HG03196 (cell line): ENCODE measurements around the gene PRRX1.

ENCODE experiments used
- ATAC-seq: cut with Tn5 transposase; IDR thresholded peaks from one replicate; pipeline ENCODE4 v1.9.1; 2021; ENCODE audit not compliant: unreplicated experiment

Gene PRRX1

DNA sequence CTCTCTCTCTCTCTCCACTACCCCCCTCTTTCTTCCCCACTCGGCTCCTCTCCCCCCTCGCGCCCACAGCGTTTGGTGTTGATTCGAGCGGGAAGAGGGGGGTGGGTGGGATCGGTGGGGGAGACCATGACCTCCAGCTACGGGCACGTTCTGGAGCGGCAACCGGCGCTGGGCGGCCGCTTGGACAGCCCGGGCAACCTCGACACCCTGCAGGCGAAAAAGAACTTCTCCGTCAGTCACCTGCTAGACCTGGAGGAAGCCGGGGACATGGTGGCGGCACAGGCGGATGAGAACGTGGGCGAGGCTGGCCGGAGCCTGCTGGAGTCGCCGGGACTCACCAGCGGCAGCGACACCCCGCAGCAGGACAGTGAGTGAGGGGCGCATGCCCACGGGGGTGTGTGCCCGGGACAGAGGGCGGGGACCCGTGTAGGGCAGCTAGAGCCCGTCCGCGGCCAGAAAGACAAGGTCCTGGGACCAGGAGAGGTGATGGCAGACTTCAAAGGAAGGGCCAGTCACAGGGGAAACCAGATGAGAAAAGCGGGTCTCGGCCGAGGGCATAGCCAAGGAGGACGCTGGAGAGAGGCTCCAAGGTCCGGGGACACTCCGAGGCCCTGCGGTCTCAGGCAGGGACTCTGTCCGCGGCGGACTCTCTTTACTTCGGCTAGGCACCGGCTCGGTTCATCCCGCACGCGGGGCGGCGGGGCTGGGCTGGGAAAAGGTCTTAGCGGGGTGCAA lies at the start of gene PRRX1:
TSS of gene PRRX1 (plus strand) at position 39 of the 735 bp plus-strand sequence. CDS start at position 127, 88 bp downstream.
- no peak for ATAC-seq

DNA sequence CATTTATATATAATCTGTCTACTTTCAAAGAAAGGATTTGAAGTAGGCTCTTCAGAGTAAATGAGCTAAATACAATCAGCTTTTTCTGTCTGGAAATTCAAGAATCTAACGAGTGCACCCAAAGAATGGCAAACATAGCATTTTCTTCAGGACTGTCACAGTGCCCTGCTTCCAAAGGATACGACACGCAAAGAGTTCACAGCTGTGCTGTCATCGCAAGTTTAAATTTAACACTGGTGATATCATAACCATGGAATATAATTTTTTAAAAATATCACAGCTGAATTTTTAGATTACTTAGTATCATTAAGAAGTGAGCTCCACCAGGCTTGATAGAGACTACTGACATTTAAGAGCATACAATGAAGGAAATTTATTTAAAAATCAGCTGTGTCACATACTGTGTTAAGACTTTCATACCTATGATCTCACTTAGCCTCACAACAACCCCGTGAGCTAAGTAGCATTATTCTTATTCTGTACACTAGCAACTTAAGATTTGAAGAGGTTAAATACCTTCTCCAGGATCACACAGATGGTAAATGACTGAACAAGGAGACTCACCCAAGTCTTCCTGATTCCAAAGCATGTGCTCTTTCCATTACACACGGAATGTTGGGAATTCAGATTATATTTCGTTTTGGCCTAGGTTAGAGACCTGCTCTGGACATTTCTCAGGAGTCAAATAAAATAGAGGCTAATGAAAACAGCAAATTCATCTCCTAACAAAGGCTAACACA lies 46.2 kb upstream of the PRRX1 start:
- ATAC-seq, result no peak

DNA sequence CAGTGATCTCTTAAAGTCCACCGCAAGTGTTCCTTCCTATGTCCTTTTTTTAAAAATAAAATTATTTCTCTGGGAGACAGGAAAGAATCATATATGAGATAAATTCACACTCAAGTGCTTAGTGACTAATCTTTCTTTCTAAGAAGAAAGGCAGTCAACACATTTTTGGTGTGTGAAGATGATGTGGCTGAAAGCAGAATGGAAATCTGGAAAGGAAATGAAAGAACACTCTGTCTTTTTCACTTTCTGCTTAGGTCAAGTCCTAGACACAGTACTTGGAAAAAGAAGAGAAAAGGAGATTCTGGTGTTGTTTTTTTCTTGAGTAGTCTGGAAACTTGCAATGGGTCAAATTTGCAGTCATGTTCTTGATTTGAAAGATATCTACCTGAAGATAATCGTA lies 45.5 kb upstream of the PRRX1 start:
- ATAC-seq, result no peak

DNA sequence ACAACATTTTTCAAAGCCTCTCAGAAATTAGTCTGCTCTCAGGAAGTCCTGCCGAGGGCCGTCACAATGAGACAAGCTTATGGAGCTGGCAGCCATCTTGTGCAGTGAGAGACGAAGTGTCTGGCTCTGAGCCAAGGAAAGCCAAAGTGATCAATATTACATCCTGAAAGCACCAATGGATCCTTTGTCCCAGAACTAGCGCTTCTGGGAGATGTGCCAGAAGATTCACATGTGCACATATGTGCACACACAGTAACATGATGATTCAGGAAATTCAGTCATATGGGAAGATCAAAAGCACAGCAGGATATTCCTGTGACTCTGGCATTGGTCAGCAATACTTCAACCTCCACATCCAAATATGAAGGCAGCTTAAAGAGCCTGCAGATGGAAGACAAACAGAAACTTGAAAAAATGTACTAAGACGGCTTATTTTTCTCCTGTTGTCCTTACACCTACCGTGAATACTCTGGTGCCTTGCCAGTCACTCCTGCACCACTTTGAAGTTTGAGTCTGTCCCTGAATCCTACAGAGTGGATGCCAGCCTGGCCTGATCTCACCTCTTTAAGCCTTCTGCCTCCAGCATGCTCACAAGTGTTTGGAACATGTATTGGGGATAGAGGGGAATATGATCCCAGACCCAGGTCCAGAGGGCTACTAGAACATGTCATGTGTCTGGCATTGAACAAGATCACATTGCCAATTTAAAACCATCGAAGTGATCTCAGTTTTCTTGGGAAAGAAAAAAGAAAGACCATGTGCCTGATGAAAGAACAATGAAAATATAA lies 44.5 kb upstream of the PRRX1 start:
- ATAC-seq, result no peak

DNA sequence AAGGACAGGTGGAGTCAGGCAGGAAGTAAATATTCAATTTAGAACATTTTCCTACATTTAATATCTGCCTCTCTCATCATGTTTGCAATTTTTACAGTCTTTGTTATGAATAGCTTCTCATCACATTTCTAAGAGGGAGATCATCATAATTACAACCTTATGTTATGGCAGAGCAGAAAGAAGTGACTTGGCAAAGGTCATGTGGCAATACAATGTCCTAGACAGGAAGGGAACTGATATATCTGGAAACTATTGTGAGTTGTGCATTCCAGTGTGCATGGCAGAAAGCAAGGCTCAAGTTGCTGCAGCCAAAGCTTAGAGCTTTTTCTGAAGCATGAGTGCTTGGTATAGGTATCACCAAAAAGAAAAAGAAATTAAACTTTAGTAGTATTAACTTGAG lies 43.8 kb upstream of the PRRX1 start:
- ATAC-seq, result no peak

DNA sequence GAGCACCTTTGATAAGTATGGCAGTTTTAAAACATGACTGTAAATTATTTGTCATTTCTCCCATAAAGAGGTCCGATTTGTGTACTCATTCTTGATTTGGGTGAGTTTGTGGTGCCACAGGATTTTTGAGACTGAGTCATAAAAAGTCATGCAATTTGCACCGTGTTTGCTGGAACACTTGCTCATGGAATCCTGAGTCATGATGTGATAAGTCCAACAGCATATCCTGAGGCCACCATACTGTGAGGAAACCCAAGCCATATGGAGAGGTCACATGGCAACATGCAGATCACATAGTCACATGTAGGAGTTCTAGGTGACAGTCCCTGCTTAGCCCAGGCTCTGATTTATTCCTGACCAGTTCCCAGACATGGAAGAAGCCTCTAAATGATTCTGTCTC lies 40.8 kb upstream of the PRRX1 start:
- no peak for ATAC-seq

DNA sequence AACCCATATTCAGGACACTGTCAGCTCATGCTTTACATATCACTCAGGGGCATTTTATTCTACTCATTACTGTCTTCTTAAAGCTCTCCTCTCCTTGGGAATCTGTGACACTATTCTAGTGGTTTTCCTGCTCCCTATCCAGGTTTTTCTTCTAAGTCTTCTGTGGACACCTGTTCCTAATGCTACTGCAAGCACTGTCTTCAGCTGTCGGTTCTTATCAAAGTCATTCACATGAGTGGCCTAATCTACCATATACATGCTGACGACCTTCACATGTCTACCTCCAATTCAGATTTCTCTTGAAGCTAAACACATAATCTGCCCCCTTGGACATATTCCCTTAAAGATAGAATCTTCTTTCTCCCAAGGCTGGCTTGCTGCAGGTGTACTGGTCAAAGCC lies 39.8 kb upstream of the PRRX1 start:
- no peak for ATAC-seq

DNA sequence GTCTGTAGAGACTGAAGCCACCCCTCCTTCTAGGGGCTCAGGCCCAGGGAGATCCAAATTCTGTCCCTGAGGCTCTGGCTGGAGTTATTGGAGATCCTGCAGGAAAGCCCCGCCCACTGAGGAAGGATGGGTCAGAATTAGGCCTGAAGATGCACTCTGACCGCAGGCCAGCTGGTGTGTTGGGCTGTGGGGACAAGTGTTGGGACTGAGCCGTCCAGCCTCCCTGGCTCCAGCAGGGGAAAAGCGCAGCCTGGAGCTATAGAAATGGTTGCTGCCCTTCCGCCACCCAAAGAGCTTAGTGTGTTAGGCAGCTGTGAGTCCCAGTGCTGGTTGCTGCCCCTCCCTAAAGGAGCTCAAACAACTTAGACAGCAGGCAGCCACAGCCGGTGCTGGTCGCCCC lies 33.0 kb upstream of the PRRX1 start:
- ATAC-seq, result no peak

DNA sequence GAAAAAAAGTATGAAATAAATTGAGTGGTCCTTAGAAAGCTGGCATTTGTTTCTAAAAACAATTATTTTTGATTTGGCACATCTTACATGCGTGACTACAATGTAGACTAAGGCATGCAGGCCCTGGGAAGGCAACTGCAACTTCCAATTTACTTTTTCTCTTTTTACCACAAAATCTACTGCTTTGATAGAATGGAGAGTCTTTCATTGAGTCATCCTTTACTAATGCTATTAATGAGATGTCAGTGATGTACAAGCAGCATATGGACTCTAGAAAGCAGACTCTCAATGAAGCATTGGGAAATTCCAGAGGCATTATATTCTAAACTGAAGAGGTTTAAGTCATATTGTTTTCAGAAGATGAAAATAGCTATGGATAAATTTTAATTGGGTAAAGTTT lies 29.6 kb upstream of the PRRX1 start:
- no peak for ATAC-seq

DNA sequence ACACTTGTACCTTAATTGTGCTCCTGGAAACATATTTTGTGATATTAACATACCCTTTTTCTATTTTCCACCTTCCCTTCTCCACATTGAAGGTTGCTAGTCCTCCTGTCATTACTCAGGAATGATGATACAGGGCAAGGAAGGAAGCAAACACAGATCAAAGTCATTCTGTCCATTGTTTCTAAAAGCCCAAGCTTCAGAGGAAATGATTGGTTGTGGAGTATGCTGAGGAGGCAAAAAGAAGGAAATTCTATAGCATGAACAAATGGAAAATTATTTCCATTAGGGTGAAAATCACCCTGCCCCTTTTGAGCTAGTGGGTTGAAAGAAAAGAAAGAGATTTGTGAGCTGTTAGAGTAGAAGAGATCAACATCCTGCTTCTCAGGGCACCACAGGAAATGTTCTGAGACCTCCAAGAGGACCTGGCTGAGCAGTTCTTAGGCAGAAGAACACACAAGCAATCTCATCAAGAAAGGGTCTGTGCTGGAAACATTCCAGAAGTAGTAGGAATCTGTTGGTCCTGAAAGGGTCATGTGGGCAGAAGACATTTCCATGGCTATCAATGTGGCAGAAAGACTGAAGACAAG lies 29.0 kb upstream of the PRRX1 start:
- ATAC-seq, result no peak

DNA sequence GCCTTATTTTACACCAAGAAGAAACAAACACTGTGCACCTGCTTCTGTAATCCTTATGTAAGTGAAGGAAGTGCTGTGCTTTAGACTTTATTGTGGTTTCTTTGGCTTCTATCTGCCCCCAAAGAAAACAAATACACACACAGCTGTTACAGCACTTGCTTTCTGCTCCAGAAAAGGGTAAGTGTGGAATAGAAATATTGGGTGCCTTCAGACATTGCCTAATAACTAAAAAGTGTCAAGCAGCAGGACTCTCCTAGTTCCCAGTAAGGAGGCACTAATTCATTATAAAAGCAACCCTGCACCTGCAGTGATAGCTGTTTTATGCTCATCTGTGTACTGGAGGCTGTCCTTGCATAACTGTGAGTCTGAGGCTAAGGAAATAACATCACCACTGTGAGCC lies 23.4 kb upstream of the PRRX1 start:
- no peak for ATAC-seq

DNA sequence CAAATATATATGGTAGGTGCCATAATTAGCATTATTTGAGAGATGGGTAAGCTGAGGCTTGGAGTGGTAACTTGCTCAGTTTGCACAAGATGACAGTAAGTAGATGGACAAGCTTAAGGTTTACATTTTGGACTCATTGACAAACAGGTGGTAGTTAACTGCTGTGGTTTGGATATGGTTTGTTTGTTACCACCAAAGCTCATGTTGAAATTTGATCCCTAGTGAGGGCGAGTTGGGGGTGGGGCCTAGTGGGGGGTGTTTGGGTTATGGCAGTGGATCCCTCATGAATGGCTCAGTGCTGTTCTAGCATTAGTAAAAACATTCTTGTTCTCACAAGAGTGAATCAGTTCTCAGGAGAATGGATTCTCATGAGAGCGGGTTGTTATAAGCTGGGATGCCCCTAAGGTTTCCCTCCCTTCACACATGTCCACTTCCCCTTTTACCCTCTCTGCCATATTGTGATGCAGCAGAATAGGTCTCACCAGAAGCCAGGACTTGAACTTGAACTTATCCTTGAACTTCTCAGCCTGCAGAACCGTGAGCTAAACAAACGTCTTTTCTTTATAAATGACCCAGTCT lies 6.6 kb upstream of the PRRX1 start:
- ATAC-seq, result no peak

DNA sequence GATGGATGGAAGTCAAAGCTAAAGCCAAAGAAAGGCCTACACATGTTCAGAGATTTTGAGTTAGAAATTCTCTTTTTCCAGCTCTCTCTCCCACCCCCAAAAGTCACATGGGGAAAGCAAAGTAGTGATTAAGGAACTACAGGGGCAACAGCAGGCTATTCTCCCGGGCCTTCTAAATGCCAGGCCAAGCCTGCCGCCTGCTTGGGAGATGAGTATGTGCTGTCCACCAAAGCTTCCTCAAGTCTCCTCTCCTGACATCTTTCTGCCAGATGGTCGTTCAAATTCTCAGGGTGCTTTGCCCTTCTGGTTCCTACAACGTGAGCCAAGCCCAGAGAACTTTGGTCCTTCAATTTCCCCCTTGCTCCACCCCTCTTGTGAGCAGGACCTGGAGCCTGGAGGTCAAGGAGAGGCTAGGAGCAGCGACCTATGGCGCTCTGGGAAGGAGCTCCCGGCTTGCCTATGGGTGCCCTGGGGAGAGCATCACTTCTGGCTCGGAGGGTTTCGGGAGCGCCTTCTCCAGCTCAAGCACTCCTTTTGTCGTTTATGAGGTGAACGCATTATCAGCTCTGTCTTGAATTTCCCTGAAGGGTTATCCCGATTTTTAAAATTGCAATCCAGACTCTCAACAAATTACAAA lies 4.4 kb upstream of the PRRX1 start:
- ATAC-seq, result no peak

DNA sequence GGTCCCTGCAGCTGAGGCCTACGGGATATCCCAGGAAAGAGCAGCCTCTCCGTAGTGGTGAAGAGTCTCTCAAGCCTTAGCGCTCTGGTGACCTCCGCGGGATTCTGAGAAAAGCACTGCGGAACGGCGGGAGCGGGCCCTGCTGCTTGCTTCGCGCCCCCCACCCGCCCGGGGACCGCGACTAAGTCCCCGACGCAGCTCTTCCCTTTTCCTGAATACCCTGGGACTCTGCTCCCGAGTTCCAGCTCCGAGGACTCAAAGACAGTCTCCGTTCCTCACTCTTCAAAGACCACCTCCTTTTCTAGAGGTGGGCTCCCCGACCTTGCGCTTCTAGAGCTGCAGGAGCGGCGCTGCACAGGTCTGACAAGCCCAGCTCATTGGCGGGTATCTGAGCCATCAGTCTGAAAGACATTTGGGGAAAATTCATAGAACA lies 3.6 kb upstream of the PRRX1 start:
- ATAC-seq, result no peak

DNA sequence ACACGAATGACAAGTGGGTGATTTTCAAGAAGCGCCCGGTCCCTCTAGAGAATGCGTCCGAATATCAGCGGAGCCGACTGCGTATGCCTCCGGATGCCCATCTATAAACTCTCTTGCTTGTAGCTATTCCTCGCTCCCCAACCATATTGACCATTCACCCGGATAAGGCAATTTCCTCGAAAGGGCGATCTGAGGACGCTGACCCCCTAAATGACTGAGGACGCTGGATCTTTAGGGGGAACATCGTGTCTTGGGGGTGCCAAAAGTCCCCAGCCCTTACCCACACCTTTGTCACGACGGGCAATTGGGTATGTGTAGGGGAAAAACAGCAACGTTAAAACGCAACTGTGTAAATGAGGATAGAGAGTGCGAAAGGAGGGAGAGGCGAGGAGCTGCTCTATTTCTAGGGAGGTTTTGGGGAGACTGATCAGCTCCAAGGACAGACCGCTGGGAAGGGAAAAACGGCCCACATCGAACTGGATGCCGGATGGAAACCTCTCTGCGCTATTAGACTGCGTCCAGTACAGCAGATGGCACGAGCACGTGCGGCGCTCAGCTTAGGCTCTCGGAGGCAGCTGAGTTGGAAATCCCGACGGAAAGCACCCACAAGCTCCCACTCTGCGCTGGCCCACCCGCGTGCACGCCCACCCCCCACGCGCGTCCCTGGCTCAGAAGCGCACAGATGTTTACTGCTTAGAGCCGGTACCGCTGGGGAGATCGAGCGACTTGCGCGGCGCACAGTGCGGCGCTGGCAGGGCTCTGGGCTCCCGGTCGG lies 2.9 kb upstream of the PRRX1 start:
- ATAC-seq, result no peak

DNA sequence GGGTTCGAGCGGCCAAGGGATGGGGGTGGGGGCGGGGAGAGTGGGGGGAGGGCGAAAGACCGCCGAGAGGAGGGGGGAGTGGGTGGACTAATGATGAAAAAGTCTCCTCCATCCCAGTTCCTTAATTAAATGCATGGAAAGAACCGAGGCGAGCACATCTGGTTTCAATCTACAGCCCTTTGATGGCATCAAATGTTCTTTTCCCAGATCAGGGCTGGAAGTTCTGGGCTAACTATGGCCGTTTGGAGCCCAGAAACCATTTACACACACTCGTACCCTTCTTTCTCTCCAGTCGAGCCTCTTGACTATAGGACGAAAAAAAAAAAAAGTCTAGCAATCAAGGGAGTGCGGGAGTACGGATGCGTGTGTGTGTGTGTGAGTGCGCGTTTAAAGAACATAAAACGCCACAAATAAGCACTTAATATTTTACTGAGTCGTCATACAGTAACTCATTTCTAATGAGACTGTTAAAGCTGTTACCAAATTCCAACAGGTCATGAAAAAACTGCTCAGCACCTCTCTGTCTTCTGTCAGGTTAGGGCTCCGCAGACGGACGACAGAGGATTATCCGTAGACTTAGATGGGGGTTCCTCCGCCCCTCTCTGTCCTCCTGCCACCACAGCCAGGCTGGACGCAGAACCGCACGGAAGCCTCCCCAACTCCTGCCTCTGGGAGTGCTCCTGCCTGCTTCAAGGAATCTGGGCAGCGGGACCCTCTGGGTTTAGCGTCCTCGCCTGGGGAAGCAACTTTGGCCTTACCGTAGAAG lies 2.1 kb upstream of the PRRX1 start:
- no peak for ATAC-seq

DNA sequence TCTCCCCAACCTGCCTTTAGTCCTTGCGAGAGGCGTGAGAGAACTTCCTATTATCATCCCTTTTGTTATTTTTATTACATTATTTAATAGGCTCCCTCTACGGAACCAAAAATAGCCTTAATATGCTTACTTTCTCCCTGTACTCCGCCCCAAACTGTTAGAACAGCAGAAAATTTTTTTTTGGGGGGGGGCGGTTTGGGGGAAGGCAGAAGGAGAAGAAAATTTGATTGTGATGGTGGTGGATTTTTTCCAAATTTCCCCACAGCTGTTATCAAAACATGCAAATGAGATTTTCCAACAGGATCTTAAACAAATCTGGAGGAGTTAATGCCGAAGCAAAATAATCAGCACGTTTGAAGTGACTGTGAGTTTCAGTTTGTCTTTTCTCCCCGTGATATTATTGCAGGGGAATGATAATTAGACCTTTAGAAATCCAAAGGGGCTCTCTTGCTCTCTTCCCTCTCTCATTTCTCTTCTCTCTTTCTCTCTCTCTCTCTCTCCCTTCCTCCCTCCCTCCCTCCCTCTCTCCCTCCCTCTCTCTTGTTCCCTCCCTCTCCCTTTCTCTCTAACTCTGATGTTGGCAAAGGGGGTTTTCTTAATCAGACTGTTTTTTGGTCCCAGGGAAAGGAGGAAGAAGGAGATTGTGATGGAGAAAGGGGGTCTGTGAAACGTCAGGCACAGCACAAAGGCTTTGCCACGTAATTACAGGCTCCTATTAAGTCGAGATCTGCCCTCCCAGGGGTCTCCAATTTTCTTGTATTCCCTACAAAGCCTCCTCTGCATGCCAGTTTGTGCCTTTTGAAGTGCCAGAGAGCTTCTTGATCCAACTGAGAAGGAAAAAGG lies 1.1 kb upstream of the PRRX1 start:
- ATAC-seq, result no peak

DNA sequence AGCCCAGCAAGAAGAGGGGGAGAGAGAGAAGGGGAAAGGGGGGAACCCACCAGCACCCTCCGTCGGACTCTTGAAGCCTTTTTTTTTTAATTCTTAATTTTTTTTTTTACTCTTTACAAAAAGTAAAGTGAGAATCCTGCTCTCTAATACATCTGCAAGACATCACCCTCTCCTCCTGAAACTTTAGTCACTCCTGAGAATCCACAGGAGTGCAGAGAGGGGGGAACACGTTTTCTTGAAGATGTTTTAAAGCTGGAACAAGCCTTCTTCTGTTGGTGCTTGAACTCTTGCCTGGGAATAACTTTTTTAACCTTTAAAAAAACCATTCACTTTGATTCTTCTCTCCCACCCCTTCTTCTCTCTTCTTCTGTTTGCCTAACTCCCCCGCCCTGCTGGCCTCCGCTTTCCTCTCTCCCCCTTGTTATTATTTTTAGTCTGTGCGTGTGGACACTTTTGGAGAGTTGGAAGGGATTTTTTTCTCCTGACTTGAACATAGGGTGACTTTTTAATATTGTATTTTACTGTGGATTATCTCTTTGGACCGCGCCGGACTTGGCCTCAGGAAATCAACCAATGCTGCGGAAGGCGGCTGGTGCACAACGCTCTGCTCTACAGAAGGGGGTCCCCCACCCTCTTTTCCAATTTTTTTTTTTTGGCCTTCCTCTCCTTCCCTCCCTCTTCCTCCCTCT lies 383 bp upstream of the PRRX1 start:
- no peak for ATAC-seq
